Sigmoid colon (tissue), 4 donors: ENCODE data around the gene CTNNBL1.

Experiments
- CTCF ChIP-seq, 4 experiments: fragments of 450-650 bp in 3 of 4; fragments of 200-600 bp in 1 of 4; IDR thresholded peaks; one replicate each; pipeline ENCODE4 v1.5.1; 2016 to 2019; ENCODE audit warnings: antibody characterized with exemption in 4 of 4, mild to moderate bottlenecking in 3 of 4, moderate library complexity in 2 of 4
- EP300 ChIP-seq, 4 donors: sonication (generic); formaldehyde crosslinking; IDR thresholded peaks; one replicate each; pipeline ENCODE4 v1.6.1; 2017; ENCODE audit warnings: antibody characterized with exemption in 4 of 4
- POLR2A ChIP-seq, 2 donors: fragments of 450-650 bp; IDR thresholded peaks; one replicate each; pipeline ENCODE4 v1.6.1; 2016; ENCODE audit warnings: antibody characterized with exemption in 2 of 2, mild to moderate bottlenecking in 2 of 2, moderate library complexity in 2 of 2
- POLR2AphosphoS5 ChIP-seq, 4 donors: sonication (generic); formaldehyde crosslinking; IDR thresholded peaks; one replicate each; pipeline ENCODE4 v1.6.1; 2017; ENCODE audit warnings: antibody characterized with exemption in 4 of 4

- no peak for TF ChIP-seq CTCF (IDR thresholded peaks at IDR 0.05)
- no peak for TF ChIP-seq POLR2A (IDR thresholded peaks at IDR 0.05)
- TF ChIP-seq POLR2AphosphoS5 (IDR thresholded peaks at IDR 0.05), result no peak
- no peak for TF ChIP-seq EP300 (IDR thresholded peaks at IDR 0.05)
Observed at GRCh38 chr20:37841389-37841788, 147.6 kb downstream of the CTNNBL1 start.
